HepG2 (cell line): ENCODE results near the gene NT5DC1. TPM values are rescaled to one million over a fixed set of nuclear protein-coding genes. Genes with fewer than 3 reads are reported as not detected.
A peak's percentile ranks its signal among the peaks of the same experiment; 100 is the strongest.

Experiments
- BRF2 ChIP-seq: sonication (generic); formaldehyde crosslinking; IDR thresholded peaks from 2 replicates; pipeline ENCODE4 v1.8.1; 2022; ENCODE audit warnings: mild to moderate bottlenecking, missing genetic modification reagents
- CC2D1A ChIP-seq: sonication (generic); formaldehyde crosslinking; IDR thresholded peaks from 2 replicates; pipeline ENCODE4 v1.8.1; 2023; ENCODE audit warnings: mild to moderate bottlenecking, missing genetic modification reagents
- GFI1 ChIP-seq: sonication (generic); formaldehyde crosslinking; IDR thresholded peaks from 2 replicates; pipeline ENCODE4 v1.5.0; 2020; ENCODE audit warnings: missing genetic modification reagents, mild to moderate bottlenecking, borderline replicate concordance
- ISL2 ChIP-seq: sonication (generic); formaldehyde crosslinking; IDR thresholded peaks from 2 replicates; pipeline ENCODE4 v1.5.0; 2020; ENCODE audit warnings: missing genetic modification reagents
- JARID2 ChIP-seq: sonication (generic); formaldehyde crosslinking; IDR thresholded peaks from 2 replicates; pipeline ENCODE4 v1.8.1; 2023; ENCODE audit warnings: missing genetic modification reagents, inconsistent platforms; ENCODE audit not compliant: insufficient replicate concordance
- NCOA5 ChIP-seq: sonication (generic); formaldehyde crosslinking; IDR thresholded peaks from 2 replicates; pipeline ENCODE4 v1.4.0; 2020; ENCODE audit warnings: missing genetic modification reagents
- SSRP1 ChIP-seq: IDR thresholded peaks from 2 replicates; pipeline ENCODE4 v1.6.1; 2016; ENCODE audit warnings: control low read depth
- TBP ChIP-seq: sonication (generic); formaldehyde crosslinking; IDR thresholded peaks from 2 replicates; pipeline ENCODE4 v1.5.0; 2020; ENCODE audit warnings: missing genetic modification reagents
- ZC3H4 ChIP-seq: sonication (generic); formaldehyde crosslinking; IDR thresholded peaks from 2 replicates; pipeline ENCODE4 v1.4.0; 2020; ENCODE audit warnings: missing genetic modification reagents, borderline replicate concordance
- ZMAT5 ChIP-seq: sonication (generic); formaldehyde crosslinking; IDR thresholded peaks from 2 replicates; pipeline ENCODE4 v1.5.0; 2020; ENCODE audit warnings: mild to moderate bottlenecking, low read depth, missing genetic modification reagents, borderline replicate concordance
- ZNF235 ChIP-seq: sonication (generic); formaldehyde crosslinking; IDR thresholded peaks from 2 replicates; pipeline ENCODE4 v1.8.1; 2023; ENCODE audit warnings: mild to moderate bottlenecking, missing genetic modification reagents, borderline replicate concordance
- ZNF501 ChIP-seq: sonication (generic); formaldehyde crosslinking; IDR thresholded peaks from 2 replicates; pipeline ENCODE4 v1.5.1; 2020; ENCODE audit warnings: mild to moderate bottlenecking, moderate library complexity, missing genetic modification reagents
- ZNF576 ChIP-seq: sonication (generic); formaldehyde crosslinking; IDR thresholded peaks from 2 replicates; pipeline ENCODE4 v1.4.0; 2020; ENCODE audit warnings: mild to moderate bottlenecking, missing genetic modification reagents
- polyA plus RNA-seq, 8 experiments: library from polyadenylated mRNA; depleted of rRNA in 3 of 8; stranded (reverse) in 7 of 8; unstranded in 1 of 8; fragments of >200 nt; fragmentation: Illumina TruSeq in 4 of 8; extraction: Trizol in 4 of 8; gene quantifications; 2 replicates each; pipeline versions ENCODE4 v1.2.1 to v1.2.3, GENCODE V29; 2011 to 2016; ENCODE audit warnings: low read depth in 4 of 8, missing spikeins in 1 of 8, mixed read lengths in 1 of 8; ENCODE audit not compliant: insufficient read depth in 1 of 8
- total RNA-seq, 5 experiments: library from RNA; depleted of rRNA; stranded (reverse); fragments of >200 nt; fragmentation: Illumina TruSeq; extraction: Trizol; gene quantifications; 2 replicates each; pipeline ENCODE4 v1.2.3, GENCODE V29; 2016; ENCODE audit warnings: low read depth in 1 of 5
- TF ChIP-seq, protein P1 (sequence below): sonication (generic); formaldehyde crosslinking; IDR thresholded peaks from 2 replicates; pipeline ENCODE4 v1.4.0; 2020; ENCODE audit warnings: missing genetic modification reagents, borderline replicate concordance
- TF ChIP-seq, protein P2 (sequence below): sonication (generic); formaldehyde crosslinking; IDR thresholded peaks from 2 replicates; pipeline ENCODE4 v1.9.0; 2021; ENCODE audit warnings: mild to moderate bottlenecking, missing genetic modification reagents

Gene NT5DC1
- total and polyA plus RNA-seq, 2 of the 13 experiments (the other 11 are each of a cell fraction or from before 2014, with no cell fraction given): 27.0 to 56.1 TPM

- peak; percentile 98 for TF ChIP-seq ZNF501 (CRISPR knock-in tag)
- TF ChIP-seq NCOA5 (CRISPR knock-in tag): no peak
- peak; percentile 33 for TF ChIP-seq BRF2
- peak; percentile 65 for TF ChIP-seq GFI1 (CRISPR knock-in tag)
- peak; percentile 96; the same call in 1 of the 2 replicates for TF ChIP-seq ZNF235
- TF ChIP-seq TBP: 0 out of 2 replicates have a peak, but pooled peaks have one; percentile 44
- TF ChIP-seq JARID2 (CRISPR knock-in tag): no peak
- TF ChIP-seq ZNF576 (CRISPR knock-in tag): peak; percentile 92; the same call in 1 of the 2 replicates
- TF ChIP-seq CC2D1A (CRISPR knock-in tag): no peak
- TF ChIP-seq ZMAT5: no peak
- TF ChIP-seq, protein P1, sequence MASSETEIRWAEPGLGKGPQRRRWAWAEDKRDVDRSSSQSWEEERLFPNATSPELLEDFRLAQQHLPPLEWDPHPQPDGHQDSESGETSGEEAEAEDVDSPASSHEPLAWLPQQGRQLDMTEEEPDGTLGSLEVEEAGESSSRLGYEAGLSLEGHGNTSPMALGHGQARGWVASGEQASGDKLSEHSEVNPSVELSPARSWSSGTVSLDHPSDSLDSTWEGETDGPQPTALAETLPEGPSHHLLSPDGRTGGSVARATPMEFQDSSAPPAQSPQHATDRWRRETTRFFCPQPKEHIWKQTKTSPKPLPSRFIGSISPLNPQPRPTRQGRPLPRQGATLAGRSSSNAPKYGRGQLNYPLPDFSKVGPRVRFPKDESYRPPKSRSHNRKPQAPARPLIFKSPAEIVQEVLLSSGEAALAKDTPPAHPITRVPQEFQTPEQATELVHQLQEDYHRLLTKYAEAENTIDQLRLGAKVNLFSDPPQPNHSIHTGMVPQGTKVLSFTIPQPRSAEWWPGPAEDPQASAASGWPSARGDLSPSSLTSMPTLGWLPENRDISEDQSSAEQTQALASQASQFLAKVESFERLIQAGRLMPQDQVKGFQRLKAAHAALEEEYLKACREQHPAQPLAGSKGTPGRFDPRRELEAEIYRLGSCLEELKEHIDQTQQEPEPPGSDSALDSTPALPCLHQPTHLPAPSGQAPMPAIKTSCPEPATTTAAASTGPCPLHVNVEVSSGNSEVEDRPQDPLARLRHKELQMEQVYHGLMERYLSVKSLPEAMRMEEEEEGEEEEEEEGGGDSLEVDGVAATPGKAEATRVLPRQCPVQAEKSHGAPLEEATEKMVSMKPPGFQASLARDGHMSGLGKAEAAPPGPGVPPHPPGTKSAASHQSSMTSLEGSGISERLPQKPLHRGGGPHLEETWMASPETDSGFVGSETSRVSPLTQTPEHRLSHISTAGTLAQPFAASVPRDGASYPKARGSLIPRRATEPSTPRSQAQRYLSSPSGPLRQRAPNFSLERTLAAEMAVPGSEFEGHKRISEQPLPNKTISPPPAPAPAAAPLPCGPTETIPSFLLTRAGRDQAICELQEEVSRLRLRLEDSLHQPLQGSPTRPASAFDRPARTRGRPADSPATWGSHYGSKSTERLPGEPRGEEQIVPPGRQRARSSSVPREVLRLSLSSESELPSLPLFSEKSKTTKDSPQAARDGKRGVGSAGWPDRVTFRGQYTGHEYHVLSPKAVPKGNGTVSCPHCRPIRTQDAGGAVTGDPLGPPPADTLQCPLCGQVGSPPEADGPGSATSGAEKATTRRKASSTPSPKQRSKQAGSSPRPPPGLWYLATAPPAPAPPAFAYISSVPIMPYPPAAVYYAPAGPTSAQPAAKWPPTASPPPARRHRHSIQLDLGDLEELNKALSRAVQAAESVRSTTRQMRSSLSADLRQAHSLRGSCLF (CRISPR knock-in tag): no peak
- peak; percentile 63 for TF ChIP-seq ISL2 (CRISPR knock-in tag)
- TF ChIP-seq SSRP1 (CRISPR knock-in tag): no peak
- TF ChIP-seq ZC3H4 (CRISPR knock-in tag): 0 out of 2 replicates have a peak, but pooled peaks have one; percentile 35
- TF ChIP-seq, protein P2, sequence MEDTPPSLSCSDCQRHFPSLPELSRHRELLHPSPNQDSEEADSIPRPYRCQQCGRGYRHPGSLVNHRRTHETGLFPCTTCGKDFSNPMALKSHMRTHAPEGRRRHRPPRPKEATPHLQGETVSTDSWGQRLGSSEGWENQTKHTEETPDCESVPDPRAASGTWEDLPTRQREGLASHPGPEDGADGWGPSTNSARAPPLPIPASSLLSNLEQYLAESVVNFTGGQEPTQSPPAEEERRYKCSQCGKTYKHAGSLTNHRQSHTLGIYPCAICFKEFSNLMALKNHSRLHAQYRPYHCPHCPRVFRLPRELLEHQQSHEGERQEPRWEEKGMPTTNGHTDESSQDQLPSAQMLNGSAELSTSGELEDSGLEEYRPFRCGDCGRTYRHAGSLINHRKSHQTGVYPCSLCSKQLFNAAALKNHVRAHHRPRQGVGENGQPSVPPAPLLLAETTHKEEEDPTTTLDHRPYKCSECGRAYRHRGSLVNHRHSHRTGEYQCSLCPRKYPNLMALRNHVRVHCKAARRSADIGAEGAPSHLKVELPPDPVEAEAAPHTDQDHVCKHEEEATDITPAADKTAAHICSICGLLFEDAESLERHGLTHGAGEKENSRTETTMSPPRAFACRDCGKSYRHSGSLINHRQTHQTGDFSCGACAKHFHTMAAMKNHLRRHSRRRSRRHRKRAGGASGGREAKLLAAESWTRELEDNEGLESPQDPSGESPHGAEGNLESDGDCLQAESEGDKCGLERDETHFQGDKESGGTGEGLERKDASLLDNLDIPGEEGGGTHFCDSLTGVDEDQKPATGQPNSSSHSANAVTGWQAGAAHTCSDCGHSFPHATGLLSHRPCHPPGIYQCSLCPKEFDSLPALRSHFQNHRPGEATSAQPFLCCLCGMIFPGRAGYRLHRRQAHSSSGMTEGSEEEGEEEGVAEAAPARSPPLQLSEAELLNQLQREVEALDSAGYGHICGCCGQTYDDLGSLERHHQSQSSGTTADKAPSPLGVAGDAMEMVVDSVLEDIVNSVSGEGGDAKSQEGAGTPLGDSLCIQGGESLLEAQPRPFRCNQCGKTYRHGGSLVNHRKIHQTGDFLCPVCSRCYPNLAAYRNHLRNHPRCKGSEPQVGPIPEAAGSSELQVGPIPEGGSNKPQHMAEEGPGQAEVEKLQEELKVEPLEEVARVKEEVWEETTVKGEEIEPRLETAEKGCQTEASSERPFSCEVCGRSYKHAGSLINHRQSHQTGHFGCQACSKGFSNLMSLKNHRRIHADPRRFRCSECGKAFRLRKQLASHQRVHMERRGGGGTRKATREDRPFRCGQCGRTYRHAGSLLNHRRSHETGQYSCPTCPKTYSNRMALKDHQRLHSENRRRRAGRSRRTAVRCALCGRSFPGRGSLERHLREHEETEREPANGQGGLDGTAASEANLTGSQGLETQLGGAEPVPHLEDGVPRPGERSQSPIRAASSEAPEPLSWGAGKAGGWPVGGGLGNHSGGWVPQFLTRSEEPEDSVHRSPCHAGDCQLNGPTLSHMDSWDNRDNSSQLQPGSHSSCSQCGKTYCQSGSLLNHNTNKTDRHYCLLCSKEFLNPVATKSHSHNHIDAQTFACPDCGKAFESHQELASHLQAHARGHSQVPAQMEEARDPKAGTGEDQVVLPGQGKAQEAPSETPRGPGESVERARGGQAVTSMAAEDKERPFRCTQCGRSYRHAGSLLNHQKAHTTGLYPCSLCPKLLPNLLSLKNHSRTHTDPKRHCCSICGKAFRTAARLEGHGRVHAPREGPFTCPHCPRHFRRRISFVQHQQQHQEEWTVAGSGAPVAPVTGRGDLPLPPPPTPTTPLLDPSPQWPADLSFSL (CRISPR knock-in tag): no peak
These were observed at the start of gene NT5DC1 (continued) for GRCh38 chr6:116100419-116101301.
